Muscle layer of colon (tissue), 2 donors: ENCODE results near the gene CACHD1.

Experiments
- H3K27ac ChIP-seq: one replicate; pipeline ENCODE4 v1.7.0; 2013; ENCODE audit warnings: low read depth, mild to moderate bottlenecking, low read length, moderate library complexity
- H3K27me3 ChIP-seq, 2 donors: one replicate each; pipeline ENCODE4 v1.7.0; 2013; ENCODE audit warnings: low read length in 2 of 2, mild to moderate bottlenecking in 2 of 2; ENCODE audit not compliant: insufficient read depth in 2 of 2, control insufficient read depth in 1 of 2
- H3K36me3 ChIP-seq: one replicate; pipeline ENCODE4 v1.7.0; 2013; ENCODE audit warnings: mild to moderate bottlenecking, low read length; ENCODE audit not compliant: insufficient read depth
- H3K4me1 ChIP-seq: one replicate; pipeline ENCODE4 v1.7.0; 2013; ENCODE audit warnings: mild to moderate bottlenecking, low read length; ENCODE audit not compliant: insufficient read depth
- H3K4me3 ChIP-seq, 2 donors: one replicate each; pipeline ENCODE4 v1.7.0; 2013; ENCODE audit warnings: low read length in 2 of 2, low read depth in 1 of 2, mild to moderate bottlenecking in 1 of 2, moderate library complexity in 1 of 2
- H3K9ac ChIP-seq: one replicate; pipeline ENCODE4 v1.7.0; 2013; ENCODE audit warnings: low read length
- H3K9me3 ChIP-seq: one replicate; pipeline ENCODE4 v1.7.0; 2013; ENCODE audit warnings: mild to moderate bottlenecking, low read length
- donor health status: abdominal sarcoma.
- donor health status: Adenocarcinoma of cecum.

Gene CACHD1

DNA sequence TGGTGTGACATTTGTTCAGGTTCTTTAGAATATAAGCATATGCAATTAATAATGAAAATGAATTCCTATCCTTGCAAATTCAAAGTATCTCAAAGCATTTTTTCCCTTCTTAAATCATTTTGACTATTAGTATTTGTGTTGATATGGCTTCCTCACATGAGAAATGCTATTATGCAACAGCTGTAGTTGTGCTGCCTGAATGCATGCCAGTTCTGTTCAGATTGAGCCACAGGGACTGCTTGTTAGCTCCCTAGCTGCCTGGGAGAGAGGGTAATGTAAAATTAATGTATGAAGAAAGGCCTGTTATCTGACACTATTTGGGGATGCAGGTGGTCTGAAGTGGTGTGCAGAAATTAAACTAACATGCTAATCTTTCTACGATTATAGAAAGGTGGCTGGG lies 45.5 kb downstream of the CACHD1 start:
- Histone ChIP-seq H3K4me1 (peaks cover 70% of the 10 kb centered on the region), H3K27me3 (no peaks in the 10 kb centered on the region), H3K27ac (no peak overlapping the region), H3K9me3 (no peaks in the 10 kb centered on the region), H3K9ac (no peak overlapping the region), H3K4me3 (no peak overlapping the region), H3K36me3 (no peaks in the 10 kb centered on the region)

DNA sequence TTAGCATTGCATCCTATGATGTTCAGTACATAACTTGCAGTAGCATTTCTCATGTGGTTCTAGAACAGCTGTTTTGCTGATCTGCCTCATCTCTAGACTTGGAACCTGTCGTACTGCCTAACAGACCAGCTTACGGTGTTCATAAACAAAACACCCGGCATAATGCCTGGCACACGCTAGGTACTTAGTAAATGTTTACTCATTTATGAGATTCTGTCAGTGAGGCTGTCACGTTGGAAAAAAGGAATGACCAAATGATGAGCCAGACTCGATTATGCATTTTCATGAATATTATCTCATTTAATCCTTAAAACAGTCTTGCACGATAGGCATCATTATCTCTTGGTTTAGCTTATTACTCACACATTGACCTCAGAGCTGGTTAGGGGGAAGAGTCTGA lies 46.4 kb downstream of the CACHD1 start:
- H3K9ac ChIP-seq, result no peak overlapping the region
- H3K27me3 ChIP-seq, result no peaks in the 10 kb centered on the region
- no peaks in the 10 kb centered on the region for H3K9me3 ChIP-seq
- no peaks in the 10 kb centered on the region for H3K36me3 ChIP-seq
- H3K27ac ChIP-seq, result no peak overlapping the region
- no peak overlapping the region for H3K4me3 ChIP-seq
- peaks cover 69% of the 10 kb centered on the region for H3K4me1 ChIP-seq

DNA sequence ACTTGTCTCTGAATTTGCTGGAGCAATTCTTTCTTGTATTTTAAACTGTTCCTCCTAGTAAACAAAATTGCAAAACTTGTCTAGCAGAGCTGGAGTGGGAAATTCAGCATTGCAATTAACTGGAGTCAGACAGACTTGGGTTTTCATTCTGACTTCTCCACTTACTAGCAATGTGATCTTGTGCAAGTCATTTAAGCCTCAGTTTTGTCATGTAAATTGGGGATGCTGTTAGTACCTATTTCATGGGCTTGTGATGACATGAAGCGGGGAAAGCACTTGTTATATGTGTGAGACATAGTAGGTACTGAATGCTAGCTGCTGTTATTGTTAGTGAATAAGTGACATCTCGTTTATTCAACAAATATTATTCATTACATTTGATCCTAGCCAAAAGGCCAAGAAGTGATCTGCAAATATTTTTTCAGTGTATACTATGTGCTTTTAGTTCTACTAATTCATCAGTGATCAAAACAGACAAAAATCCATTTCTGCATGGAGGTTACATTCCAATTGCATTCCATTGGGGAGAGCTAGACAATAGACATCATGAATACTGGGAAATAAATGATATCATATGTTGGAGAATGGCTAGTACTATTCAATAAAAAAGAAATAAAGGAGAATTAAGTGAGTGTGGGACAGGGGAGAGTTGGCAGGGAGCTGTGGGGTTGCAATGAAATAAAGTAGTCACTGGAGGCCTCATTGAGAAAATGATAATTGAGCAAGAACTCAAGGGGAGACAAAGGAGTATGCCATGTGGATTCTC lies 47.1 kb downstream of the CACHD1 start:
- peaks cover 64% of the 10 kb centered on the region for H3K4me1 ChIP-seq
- H3K27me3 ChIP-seq, result no peaks in the 10 kb centered on the region
- H3K4me3 ChIP-seq, result no peak overlapping the region
- no peak overlapping the region for H3K27ac ChIP-seq
- H3K36me3 ChIP-seq, result no peaks in the 10 kb centered on the region
- H3K9me3 ChIP-seq, result no peaks in the 10 kb centered on the region
- H3K9ac ChIP-seq, result no peak overlapping the region

DNA sequence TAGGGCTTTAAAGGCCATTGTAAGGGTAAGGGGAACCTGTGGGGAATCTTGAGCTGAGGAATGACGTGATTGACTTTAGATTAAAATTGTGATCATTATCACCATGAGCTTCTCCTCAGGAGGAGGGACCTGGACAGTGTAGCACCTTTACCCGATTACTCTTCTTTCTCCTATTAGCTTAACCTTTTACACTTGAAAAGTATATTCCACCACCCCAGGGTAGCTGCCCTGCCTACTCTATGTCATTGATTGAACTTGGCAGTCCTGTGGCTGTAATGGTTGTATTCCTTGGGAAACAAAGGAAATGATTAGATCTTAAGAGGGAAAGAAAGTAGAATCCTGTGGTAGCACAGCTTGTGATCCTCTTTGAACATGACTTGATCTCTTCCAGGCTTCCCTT lies 47.7 kb downstream of the CACHD1 start:
- Histone ChIP-seq H3K27me3 (no peaks in the 10 kb centered on the region), H3K36me3 (no peaks in the 10 kb centered on the region), H3K9ac (no peak overlapping the region), H3K27ac (no peak overlapping the region), H3K9me3 (no peaks in the 10 kb centered on the region), H3K4me3 (no peak overlapping the region), H3K4me1 (peaks cover 64% of the 10 kb centered on the region)

DNA sequence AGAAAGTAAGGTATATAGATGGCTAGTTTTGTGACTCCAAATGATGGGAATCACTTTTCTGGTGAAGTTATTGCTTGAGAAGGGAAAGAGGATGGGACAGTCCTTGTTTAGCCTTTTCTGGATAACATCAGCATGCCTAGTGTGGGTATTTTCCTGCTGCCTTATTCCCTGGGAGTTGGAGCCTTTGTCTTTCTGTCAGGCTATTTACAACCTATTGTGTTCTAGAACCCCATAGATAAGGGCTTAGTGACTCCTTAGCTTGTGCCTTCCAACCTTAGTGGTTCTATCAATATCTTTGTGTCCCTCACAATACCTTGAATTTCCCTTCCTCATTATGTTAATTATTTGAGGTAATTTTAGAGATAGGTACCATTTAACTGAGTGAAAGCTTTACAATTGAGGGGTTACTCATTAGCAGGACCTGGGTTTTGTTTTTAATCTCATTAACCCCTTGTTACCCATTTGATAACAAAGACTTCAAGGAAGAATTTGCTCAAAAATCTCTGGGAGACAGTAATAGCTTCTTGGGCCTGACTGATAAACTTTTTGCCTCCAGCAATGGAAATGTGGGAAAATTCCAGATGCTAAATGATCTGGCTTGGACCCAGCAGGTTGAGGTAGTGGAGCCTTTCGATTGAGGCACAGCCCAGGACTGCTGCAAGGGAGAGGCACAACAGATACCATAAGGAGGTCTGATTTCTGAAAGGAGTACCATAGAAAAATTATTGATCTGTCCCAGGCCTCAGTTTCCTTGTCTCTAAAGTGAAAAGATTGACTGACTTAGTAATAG lies 49.0 kb downstream of the CACHD1 start:
- H3K27me3 ChIP-seq, result no peaks in the 10 kb centered on the region
- no peak overlapping the region for H3K4me3 ChIP-seq
- no peak overlapping the region for H3K9ac ChIP-seq
- no peaks in the 10 kb centered on the region for H3K9me3 ChIP-seq
- peaks cover 58% of the 10 kb centered on the region for H3K4me1 ChIP-seq
- no peak overlapping the region for H3K27ac ChIP-seq
- H3K36me3 ChIP-seq, result no peaks in the 10 kb centered on the region

DNA sequence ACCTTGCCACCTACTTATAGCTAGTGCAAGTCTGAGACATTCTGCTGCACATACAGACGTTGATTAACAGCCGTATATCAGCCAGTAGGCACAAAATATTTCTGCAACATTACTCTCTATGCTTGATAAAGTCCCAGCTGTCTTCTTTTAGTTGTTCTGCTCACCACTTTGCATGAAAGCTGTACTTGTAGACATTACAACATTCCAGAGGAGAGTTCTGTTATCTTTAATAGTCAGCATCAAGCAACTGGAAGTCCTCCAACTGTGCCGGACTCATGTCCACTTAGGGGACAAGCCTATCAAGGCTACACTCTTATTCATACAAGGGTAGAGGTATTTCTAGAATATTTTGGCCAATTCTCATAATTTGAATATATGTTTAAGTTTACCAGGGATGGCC lies 50.0 kb downstream of the CACHD1 start:
- Histone ChIP-seq H3K4me1 (peaks cover 48% of the 10 kb centered on the region), H3K9ac (no peak overlapping the region), H3K27me3 (no peaks in the 10 kb centered on the region), H3K27ac (no peak overlapping the region), H3K36me3 (no peaks in the 10 kb centered on the region), H3K9me3 (no peaks in the 10 kb centered on the region), H3K4me3 (no peak overlapping the region)

DNA sequence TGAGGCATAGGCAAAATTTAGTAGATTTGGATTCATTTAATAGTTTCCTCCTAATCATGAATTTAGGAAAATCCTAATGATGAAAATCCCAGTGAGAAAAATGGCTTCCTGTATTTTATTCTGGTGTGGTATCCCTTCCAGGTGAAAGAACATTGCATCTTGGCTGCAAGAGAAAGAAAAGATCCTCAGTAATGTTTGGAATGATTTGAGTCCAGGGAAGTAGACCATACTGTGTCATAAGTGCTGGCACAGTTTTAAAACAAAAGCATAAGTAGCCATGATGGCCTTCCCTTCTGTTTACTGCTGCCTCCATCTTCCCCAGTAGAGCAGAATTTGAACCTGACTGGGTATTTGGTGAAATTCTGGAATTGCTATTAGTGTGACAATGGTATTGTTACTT lies 52.8 kb downstream of the CACHD1 start:
- no peaks in the 10 kb centered on the region for H3K9me3 ChIP-seq
- H3K27ac ChIP-seq, result no peak overlapping the region
- peaks cover 19% of the 10 kb centered on the region for H3K4me1 ChIP-seq
- H3K36me3 ChIP-seq, result no peaks in the 10 kb centered on the region
- H3K27me3 ChIP-seq, result no peaks in the 10 kb centered on the region
- no peak overlapping the region for H3K9ac ChIP-seq
- H3K4me3 ChIP-seq, result no peak overlapping the region

DNA sequence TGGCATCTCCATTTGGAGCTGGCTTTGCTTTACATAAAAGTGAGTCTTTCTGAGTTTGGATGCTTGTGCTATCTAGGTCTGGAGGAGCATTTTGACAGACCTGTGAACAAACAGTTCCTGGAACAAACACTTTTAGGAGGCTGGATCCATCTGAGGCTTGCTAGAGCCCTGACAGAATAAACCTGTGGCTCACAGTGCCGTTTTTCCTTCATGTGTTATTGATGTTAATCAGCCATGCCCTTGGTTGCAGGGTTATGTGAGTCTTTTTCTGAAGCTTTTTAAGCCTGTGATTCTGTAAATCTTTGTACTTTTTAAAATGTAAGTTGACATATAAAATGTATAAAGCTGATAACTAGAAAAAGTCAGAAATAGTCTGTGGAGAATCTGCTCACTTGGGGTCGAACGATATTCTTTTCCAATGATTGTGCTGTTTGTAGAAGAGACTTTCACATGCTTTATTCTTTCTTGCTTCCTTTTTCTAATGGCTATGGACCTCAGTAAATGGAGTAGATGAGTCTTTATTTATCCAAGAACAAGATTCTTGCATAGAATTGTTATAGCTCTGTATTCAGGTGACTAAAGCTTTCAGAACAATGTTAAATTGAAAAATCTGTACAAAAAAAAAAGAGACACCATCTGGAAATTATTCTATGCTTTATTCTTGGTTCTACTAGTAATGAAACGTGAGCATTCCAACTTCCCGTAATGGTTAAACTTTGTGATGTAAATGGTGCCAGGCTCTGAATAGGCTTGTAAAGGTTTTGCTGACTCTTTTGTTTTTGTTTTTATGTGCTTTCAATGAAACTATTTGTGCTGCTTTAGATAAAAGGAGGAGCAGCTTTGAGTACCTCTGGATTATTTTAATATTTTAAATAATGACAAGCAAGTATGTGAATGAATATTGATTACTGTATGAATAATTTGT lies 53.7 kb downstream of the CACHD1 start:
- peaks cover 18% of the 10 kb centered on the region for H3K4me1 ChIP-seq
- no peaks in the 10 kb centered on the region for H3K36me3 ChIP-seq
- H3K27ac ChIP-seq, result no peak overlapping the region
- H3K9ac ChIP-seq, result no peak overlapping the region
- H3K4me3 ChIP-seq, result no peak overlapping the region
- no peaks in the 10 kb centered on the region for H3K9me3 ChIP-seq
- no peaks in the 10 kb centered on the region for H3K27me3 ChIP-seq

DNA sequence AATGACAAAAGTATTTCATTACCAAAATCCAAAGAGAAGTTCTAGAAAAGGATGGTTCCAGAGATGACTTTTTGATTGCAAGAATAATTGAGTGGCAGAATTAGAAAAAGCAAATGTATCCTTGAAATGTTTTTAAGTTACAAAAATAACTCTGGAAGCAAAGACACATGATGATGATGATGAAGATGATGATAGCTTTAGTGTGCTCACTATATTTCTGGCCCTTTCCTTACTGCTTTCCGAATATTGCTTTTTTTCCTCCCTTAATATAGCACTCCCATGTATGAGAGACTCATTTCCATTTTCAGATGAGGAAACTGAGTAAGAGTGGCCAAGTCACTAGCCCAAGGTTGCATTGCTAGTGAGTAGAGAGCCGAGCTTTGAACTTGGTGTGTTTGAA lies 54.7 kb downstream of the CACHD1 start:
- H3K4me3 ChIP-seq, result no peak overlapping the region

DNA sequence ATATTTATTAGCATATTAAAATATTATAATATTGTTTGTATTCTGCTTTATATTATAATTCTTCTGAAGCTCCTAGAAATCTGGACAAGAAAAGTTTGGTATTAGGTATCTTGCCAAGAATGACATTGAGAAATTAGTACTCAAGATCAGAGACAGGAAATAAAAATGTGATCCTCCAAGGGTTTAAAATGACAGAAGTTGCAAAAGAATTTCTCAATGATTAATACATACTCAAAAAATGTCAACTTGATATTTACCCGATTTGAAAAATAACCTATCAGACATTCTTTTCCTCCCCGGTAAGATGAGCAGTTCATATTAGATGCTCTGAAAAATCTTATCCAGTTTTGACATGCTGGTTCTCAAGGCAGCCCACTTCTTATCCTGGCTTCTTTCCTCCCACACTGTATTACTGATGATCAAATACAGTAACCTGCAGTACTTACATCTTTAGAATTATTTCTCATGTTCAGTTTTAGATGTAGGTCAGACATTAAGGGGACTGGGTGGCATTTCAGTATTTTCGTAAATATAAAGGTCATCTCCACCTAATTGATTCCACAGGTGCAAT lies 55.3 kb downstream of the CACHD1 start:
- H3K4me1 ChIP-seq, result peaks cover 2% of the 10 kb centered on the region
- H3K27me3 ChIP-seq, result no peaks in the 10 kb centered on the region
- no peak overlapping the region for H3K27ac ChIP-seq
- H3K9me3 ChIP-seq, result no peaks in the 10 kb centered on the region
- no peaks in the 10 kb centered on the region for H3K36me3 ChIP-seq
- H3K4me3 ChIP-seq, result no peak overlapping the region
- no peak overlapping the region for H3K9ac ChIP-seq

More for the DNA sequence above, 54.7 kb downstream of the CACHD1 start:
- H3K27ac ChIP-seq, result no peak overlapping the region
- H3K4me1 ChIP-seq, result peaks cover 8% of the 10 kb centered on the region
- H3K9me3 ChIP-seq, result no peaks in the 10 kb centered on the region
- no peaks in the 10 kb centered on the region for H3K36me3 ChIP-seq
- H3K9ac ChIP-seq, result no peak overlapping the region
- H3K27me3 ChIP-seq, result no peaks in the 10 kb centered on the region

DNA sequence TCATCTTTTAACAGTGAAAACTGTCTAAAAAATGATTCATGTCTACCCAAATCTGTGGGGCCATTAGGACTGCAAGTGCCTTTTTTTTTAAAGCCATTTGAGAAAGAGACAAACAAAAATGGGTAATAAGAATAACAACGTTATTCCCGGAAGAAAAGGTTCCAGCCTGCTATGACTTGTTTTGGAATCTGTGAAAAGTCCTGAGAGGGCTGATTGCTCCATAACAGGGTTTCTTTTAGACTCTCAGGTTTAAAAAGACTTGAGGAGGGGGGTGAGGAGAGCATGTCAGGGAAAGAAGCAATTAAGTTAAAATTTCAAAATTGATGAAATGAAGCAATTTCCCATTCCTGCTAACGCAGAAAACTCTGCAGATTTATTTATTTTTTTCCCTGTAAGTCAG lies 56.4 kb downstream of the CACHD1 start:
- no peaks in the 10 kb centered on the region for H3K4me1 ChIP-seq
- H3K27ac ChIP-seq, result no peak overlapping the region
- no peaks in the 10 kb centered on the region for H3K36me3 ChIP-seq
- H3K9ac ChIP-seq, result no peak overlapping the region
- no peaks in the 10 kb centered on the region for H3K27me3 ChIP-seq
- no peak overlapping the region for H3K4me3 ChIP-seq
- H3K9me3 ChIP-seq, result no peaks in the 10 kb centered on the region
